MM.1S (cell line): ENCODE results near the gene SYK.

ENCODE experiments used
- EZH2 ChIP-seq: fragments of 300-600 bp; sonication (generic); optimal IDR thresholded peaks from 2 replicates; pipeline ENCODE3; 2017; ENCODE audit warnings: low read depth, mild to moderate bottlenecking, antibody characterized with exemption, low read length, mixed read lengths
- EZH2phosphoT487 ChIP-seq: fragments of 300-600 bp; sonication (generic); IDR thresholded peaks from 2 replicates; pipeline ENCODE4 v1.6.1; 2018; ENCODE audit warnings: antibody characterized with exemption, low read length
- TF ChIP-seq, protein P1 (sequence below): fragments of 300-600 bp; sonication (generic); IDR thresholded peaks from 2 replicates; pipeline ENCODE4 v1.5.1; 2016; ENCODE audit warnings: antibody characterized with exemption, low read length, mixed read lengths

GRCh38 chr9:90896231-90896630, 94.6 kb downstream of the SYK start:
- TF ChIP-seq, protein P1, sequence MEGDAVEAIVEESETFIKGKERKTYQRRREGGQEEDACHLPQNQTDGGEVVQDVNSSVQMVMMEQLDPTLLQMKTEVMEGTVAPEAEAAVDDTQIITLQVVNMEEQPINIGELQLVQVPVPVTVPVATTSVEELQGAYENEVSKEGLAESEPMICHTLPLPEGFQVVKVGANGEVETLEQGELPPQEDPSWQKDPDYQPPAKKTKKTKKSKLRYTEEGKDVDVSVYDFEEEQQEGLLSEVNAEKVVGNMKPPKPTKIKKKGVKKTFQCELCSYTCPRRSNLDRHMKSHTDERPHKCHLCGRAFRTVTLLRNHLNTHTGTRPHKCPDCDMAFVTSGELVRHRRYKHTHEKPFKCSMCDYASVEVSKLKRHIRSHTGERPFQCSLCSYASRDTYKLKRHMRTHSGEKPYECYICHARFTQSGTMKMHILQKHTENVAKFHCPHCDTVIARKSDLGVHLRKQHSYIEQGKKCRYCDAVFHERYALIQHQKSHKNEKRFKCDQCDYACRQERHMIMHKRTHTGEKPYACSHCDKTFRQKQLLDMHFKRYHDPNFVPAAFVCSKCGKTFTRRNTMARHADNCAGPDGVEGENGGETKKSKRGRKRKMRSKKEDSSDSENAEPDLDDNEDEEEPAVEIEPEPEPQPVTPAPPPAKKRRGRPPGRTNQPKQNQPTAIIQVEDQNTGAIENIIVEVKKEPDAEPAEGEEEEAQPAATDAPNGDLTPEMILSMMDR = no peak
- TF ChIP-seq EZH2 = no peak
- no peak for TF ChIP-seq EZH2phosphoT487
